ENCODE results near the gene EXOC6.

- TF ChIP-seq, protein P1, sequence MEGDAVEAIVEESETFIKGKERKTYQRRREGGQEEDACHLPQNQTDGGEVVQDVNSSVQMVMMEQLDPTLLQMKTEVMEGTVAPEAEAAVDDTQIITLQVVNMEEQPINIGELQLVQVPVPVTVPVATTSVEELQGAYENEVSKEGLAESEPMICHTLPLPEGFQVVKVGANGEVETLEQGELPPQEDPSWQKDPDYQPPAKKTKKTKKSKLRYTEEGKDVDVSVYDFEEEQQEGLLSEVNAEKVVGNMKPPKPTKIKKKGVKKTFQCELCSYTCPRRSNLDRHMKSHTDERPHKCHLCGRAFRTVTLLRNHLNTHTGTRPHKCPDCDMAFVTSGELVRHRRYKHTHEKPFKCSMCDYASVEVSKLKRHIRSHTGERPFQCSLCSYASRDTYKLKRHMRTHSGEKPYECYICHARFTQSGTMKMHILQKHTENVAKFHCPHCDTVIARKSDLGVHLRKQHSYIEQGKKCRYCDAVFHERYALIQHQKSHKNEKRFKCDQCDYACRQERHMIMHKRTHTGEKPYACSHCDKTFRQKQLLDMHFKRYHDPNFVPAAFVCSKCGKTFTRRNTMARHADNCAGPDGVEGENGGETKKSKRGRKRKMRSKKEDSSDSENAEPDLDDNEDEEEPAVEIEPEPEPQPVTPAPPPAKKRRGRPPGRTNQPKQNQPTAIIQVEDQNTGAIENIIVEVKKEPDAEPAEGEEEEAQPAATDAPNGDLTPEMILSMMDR (conservative IDR thresholded peaks at IDR 0.05; ENCODE audit: low read length) = no peak
- no peak for TF ChIP-seq EZH2phosphoT487 (IDR thresholded peaks at IDR 0.05; ENCODE audit: borderline replicate concordance)
These were observed 213.5 kb downstream of the EXOC6 start for GRCh38 chr10:93061594-93062513.

Data from Loucy (cell line).